CD14-positive monocyte (primary cell): ENCODE results near the gene TMEM170A. TPM values are rescaled to one million over a fixed set of nuclear protein-coding genes. Genes with fewer than 3 reads are reported as not detected.

Experiments
- DNase-seq, 3 donors: peaks; one replicate each; pipeline ENCODE4 v3.0.0-alpha.2; 2011 to 2022
- H2AFZ ChIP-seq: 2 replicates; pipeline ENCODE4 v1.6.0; 2012; ENCODE audit warnings: mild to moderate bottlenecking, low read depth, low read length, inconsistent platforms; ENCODE audit not compliant: insufficient read depth, poor library complexity, severe bottlenecking
- H3K27ac ChIP-seq, 2 donors: 1 replicate in 1 of 2; 2 replicates in 1 of 2; pipeline ENCODE4 v1.5.1; 2012 to 2013; ENCODE audit warnings: low read length in 2 of 2, control low read depth in 1 of 2, inconsistent platforms in 1 of 2, low read depth in 1 of 2, mild to moderate bottlenecking in 1 of 2
- H3K27me3 ChIP-seq, 2 donors: one replicate each; pipeline versions ENCODE4 v1.6.0 to v1.6.1; 2011 to 2013; ENCODE audit warnings: low read length in 2 of 2; ENCODE audit not compliant: control insufficient read depth in 2 of 2, insufficient read depth in 2 of 2
- H3K36me3 ChIP-seq, 2 donors: replicated peaks in 1 of 2; 1 replicate in 1 of 2; 2 replicates in 1 of 2; pipeline versions ENCODE4 v1.5.1 to v1.6.1; 2012 to 2013; ENCODE audit warnings: low read length in 2 of 2, control low read depth in 1 of 2, inconsistent platforms in 1 of 2, mild to moderate bottlenecking in 1 of 2; ENCODE audit not compliant: insufficient read depth in 2 of 2, control insufficient read depth in 1 of 2
- H3K4me1 ChIP-seq, 2 donors: 1 replicate in 1 of 2; 2 replicates in 1 of 2; pipeline versions ENCODE4 v1.5.1 to v1.6.1; 2012 to 2013; ENCODE audit warnings: low read length in 2 of 2, control low read depth in 1 of 2, inconsistent platforms in 1 of 2, mild to moderate bottlenecking in 1 of 2, moderate library complexity in 1 of 2; ENCODE audit not compliant: insufficient read depth in 2 of 2, control insufficient read depth in 1 of 2
- H3K4me2 ChIP-seq: replicated peaks from 2 replicates; pipeline ENCODE3; 2012; ENCODE audit warnings: low read length, moderate library complexity, mild to moderate bottlenecking; ENCODE audit not compliant: poor library complexity, severe bottlenecking; ENCODE audit errors: extremely low read depth
- H3K4me3 ChIP-seq, 3 experiments: fragments of 200-600 bp in 1 of 3; sonication (generic) in 1 of 3; replicated peaks in 1 of 3; 1 replicate in 2 of 3; 2 replicates in 1 of 3; pipeline ENCODE4 v1.5.1; 2011 to 2013; ENCODE audit warnings: low read length in 3 of 3, mild to moderate bottlenecking in 3 of 3, control low read depth in 2 of 3, low read depth in 2 of 3, inconsistent platforms in 1 of 3, moderate library complexity in 1 of 3
- H3K79me2 ChIP-seq: 2 replicates; pipeline ENCODE4 v1.6.0; 2012; ENCODE audit warnings: mild to moderate bottlenecking, control low read depth, inconsistent platforms, low read length, moderate library complexity; ENCODE audit not compliant: insufficient read depth
- H3K9ac ChIP-seq: 2 replicates; pipeline ENCODE4 v1.6.0; 2017; ENCODE audit warnings: low read length, mild to moderate bottlenecking; ENCODE audit not compliant: insufficient read depth, poor library complexity, severe bottlenecking
- H3K9me3 ChIP-seq, 2 donors: replicated peaks in 1 of 2; 1 replicate in 1 of 2; 2 replicates in 1 of 2; pipeline versions ENCODE4 v1.5.1 to v1.6.1; 2012 to 2013; ENCODE audit warnings: low read length in 2 of 2, control low read depth in 1 of 2; ENCODE audit not compliant: control insufficient read depth in 1 of 2, insufficient read depth in 1 of 2
- H4K20me1 ChIP-seq: 2 replicates; pipeline ENCODE4 v1.6.0; 2012; ENCODE audit warnings: mild to moderate bottlenecking, low read length, control low read depth, moderate library complexity; ENCODE audit not compliant: insufficient read depth
- H3K27ac Mint-ChIP-seq, 7 donors: one replicate each; pipeline ENCODE4 v1.8.0; 2020; ENCODE audit warnings: mild to moderate bottlenecking in 7 of 7, mixed read lengths in 7 of 7, moderate library complexity in 6 of 7, inconsistent platforms in 2 of 7
- H3K27me3 Mint-ChIP-seq, 3 donors: one replicate each; pipeline ENCODE4 v1.8.0; 2021 to 2022; ENCODE audit warnings: low read depth in 3 of 3, mild to moderate bottlenecking in 3 of 3, mixed read lengths in 3 of 3, moderate library complexity in 3 of 3, inconsistent platforms in 1 of 3
- H3K36me3 Mint-ChIP-seq, 2 donors: one replicate each; pipeline ENCODE4 v1.8.0; 2020; ENCODE audit warnings: mixed read lengths in 2 of 2, inconsistent platforms in 1 of 2, mild to moderate bottlenecking in 1 of 2
- H3K4me1 Mint-ChIP-seq: one replicate; pipeline ENCODE4 v1.8.0; 2020; ENCODE audit warnings: mild to moderate bottlenecking, mixed read lengths
- H3K4me3 Mint-ChIP-seq, 2 donors: one replicate each; pipeline ENCODE4 v1.8.0; 2020; ENCODE audit warnings: mild to moderate bottlenecking in 2 of 2, mixed read lengths in 2 of 2, moderate library complexity in 1 of 2
- H3K9me3 Mint-ChIP-seq, 7 donors: one replicate each; pipeline ENCODE4 v1.8.0; 2020 to 2022; ENCODE audit warnings: mixed read lengths in 7 of 7, mild to moderate bottlenecking in 6 of 7, moderate library complexity in 6 of 7, inconsistent platforms in 2 of 7
- CTCF ChIP-seq: fragments of 200-600 bp; IDR thresholded peaks from one replicate; pipeline ENCODE4 v1.8.0; 2022; ENCODE audit warnings: antibody characterized with exemption, mild to moderate bottlenecking
- WGBS: methylation state at CpG from one replicate; pipeline ENCODE4 v1.1.5; 2013; ENCODE audit warnings: missing lambda C conversion rate; ENCODE audit not compliant: insufficient coverage; 5-methylcytosine and 5-hydroxymethylcytosine counted together
- intact Hi-C, 2 donors: fragments of 100-400 bp; cut with micrococcal nuclease; formaldehyde crosslinking; loops; one replicate each; pipeline versions ENCODE4 v1.15.0 to v1.15.1; 2023
- polyA plus RNA-seq, 3 donors: library from polyadenylated mRNA; depleted of rRNA in 1 of 3; unstranded in 2 of 3; stranded (reverse) in 1 of 3; fragments of 300-500 nt in 2 of 3; fragments of >200 nt in 1 of 3; fragmentation: Illumina TruSeq in 2 of 3; gene quantifications; 1 replicate in 2 of 3; 2 replicates in 1 of 3; pipeline ENCODE4 v1.2.3, GENCODE V29; 2012 to 2021

The TMEM170A gene
- polyA plus RNA-seq, 3 donors: 17.9 to 31.6 (median 25.4) TPM

DNA sequence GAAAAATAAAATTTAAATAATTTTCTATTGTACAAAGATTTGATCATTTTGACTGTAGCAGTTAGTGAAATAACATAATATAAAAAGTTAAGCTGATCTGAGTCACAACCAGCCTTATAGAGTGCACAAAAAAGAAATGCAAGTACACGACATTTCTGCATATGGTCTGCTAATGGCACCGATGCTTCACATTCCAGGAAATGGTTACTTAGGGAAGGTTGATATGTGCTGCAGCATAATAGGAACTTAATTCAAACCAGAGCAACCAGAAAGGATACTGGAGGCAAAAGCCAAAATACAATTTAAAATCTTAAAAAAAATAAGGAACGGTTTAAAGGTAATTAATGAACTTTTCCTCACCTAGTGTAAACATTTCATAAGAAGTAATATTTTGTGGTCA is 21.2 kb downstream of the TMEM170A start:
- H3K4me1 ChIP-seq: no peaks in the 10 kb centered on the region
- no peak overlapping the region for H3K27ac Mint-ChIP-seq
- no peak overlapping the region for H3K4me2 ChIP-seq
- intact Hi-C loops: no loop called here
- peaks cover 19 to 36% of the 10 kb centered on the region in 2 donors for H3K36me3 Mint-ChIP-seq
- H3K4me1 Mint-ChIP-seq: no peaks in the 10 kb centered on the region
- no peak for DNase-seq
- peaks cover 3% of the 10 kb centered on the region for H3K79me2 ChIP-seq
- no peaks in the 10 kb centered on the region for H3K27me3 ChIP-seq
- H4K20me1 ChIP-seq: peaks cover 10% of the 10 kb centered on the region
- no peak overlapping the region for H2AFZ ChIP-seq
- TF ChIP-seq CTCF: no peak
- H3K4me3 ChIP-seq: no peak overlapping the region
- H3K36me3 ChIP-seq: peaks cover 3 to 25% of the 10 kb centered on the region in 2 donors
- H3K9ac ChIP-seq: no peak overlapping the region
- H3K9me3 ChIP-seq: no peaks in the 10 kb centered on the region
- no peak overlapping the region for H3K4me3 Mint-ChIP-seq
- H3K27me3 Mint-ChIP-seq: peaks cover 0 to 2% (median 0%) of the 10 kb centered on the region in 3 donors
- no peak overlapping the region for H3K27ac ChIP-seq
- peaks cover 0 to 3% (median 0%) of the 10 kb centered on the region in 7 donors for H3K9me3 Mint-ChIP-seq
- 60% methylated on average over 1 of the region's 3 CpGs for WGBS

DNA sequence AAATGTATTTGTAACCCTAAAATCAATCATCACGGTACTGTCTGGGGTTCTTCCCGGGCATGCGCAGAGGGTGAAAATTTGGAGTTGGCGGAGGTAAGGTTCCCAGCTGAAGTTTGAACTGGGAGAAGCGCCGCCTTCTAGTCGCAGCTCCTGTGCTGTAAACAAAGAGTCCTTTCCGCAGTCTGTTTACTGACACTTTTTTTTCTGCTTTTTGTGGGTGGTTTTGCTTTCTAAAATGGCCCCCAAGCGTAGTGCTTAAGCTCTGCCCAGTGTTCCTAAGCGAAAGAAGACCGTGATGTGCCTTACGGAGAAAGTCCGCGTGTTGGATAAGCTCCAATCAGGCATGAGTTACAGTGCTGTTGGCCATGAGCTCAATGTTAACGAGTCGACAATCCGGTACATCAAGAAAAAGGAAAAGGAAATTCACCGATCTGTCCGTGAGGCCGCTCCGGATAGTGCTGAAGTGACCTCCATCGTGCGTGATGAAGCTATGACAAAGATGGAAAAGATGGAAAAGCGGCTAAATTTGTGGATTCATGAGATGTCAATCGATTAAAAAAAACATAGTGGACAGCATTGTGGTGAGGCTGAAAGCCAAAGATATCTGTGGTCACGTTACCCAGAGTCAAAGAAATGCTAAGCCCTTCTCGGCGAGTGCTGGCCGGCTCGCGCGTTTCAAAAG is 30.6 kb downstream of the TMEM170A start:
- Histone ChIP-seq H3K27me3 (no peaks in the 10 kb centered on the region), H3K27ac (peak overlapping the region; percentile 96 to 99), H4K20me1 (no peaks in the 10 kb centered on the region), H2AFZ (peak overlapping the region; percentile 92), H3K79me2 (peaks cover 23% of the 10 kb centered on the region), H3K9me3 (no peaks in the 10 kb centered on the region), H3K9ac (peak overlapping the region; percentile 96), H3K4me3 (peak overlapping the region; percentile 74 to 91 (median 83)), H3K4me1 (peaks cover 16 to 26% of the 10 kb centered on the region in 2 donors), H3K36me3 (no peaks in the 10 kb centered on the region), H3K4me2 (peak overlapping the region; percentile 85)
- no peak for TF ChIP-seq CTCF
- Mint-ChIP-seq H3K4me1 (peaks cover 28% of the 10 kb centered on the region), H3K9me3 (peaks cover 0 to 4% (median 0%) of the 10 kb centered on the region in 7 donors), H3K27ac (peak overlapping the region; percentile 95 to 100 (median 99)), H3K36me3 (peaks cover 3 to 10% of the 10 kb centered on the region in 2 donors), H3K4me3 (peak overlapping the region; percentile 76 to 99), H3K27me3 (peaks cover 0 to 10% (median 3%) of the 10 kb centered on the region in 3 donors)
- intact Hi-C loops: loop anchor here (1.0 to 10.0 kb wide), 6 partner anchors 29 to 191 kb away; partner anchors contain the start of genes ADAT1 (in 2 of the 2), GABARAPL2 (in 2 of the 2) and TMEM170A (in 1 of the 2)
- DNase-seq: peak; percentile 89 to 93 (median 89)
- 7% methylated on average over 30 of the region's 32 CpGs for WGBS
